HepG2 (cell line): ENCODE measurements around the gene PCSK6. TPM values are rescaled to one million over a fixed set of nuclear protein-coding genes. Genes with fewer than 3 reads are reported as not detected.
A peak's percentile ranks its signal among the peaks of the same experiment; 100 is the strongest.

ENCODE experiments used
- ADNP ChIP-seq: sonication (generic); formaldehyde crosslinking; IDR thresholded peaks from 2 replicates; pipeline ENCODE4 v1.4.0; 2020; ENCODE audit warnings: missing genetic modification reagents
- DMAP1 ChIP-seq: IDR thresholded peaks from 2 replicates; pipeline ENCODE4 v1.6.1; 2016
- GABPA ChIP-seq, 2 experiments: IDR thresholded peaks; 2 replicates each; pipeline ENCODE4 v1.6.1; 2011 to 2016; ENCODE audit warnings: low read depth in 2 of 2, low read length in 1 of 2, missing biosample characterization in 1 of 2, missing genetic modification characterization in 1 of 2
- GATAD2A ChIP-seq: IDR thresholded peaks from 2 replicates; pipeline ENCODE4 v1.6.1; 2016
- NFIC ChIP-seq: IDR thresholded peaks from 2 replicates; pipeline ENCODE4 v1.6.1; 2012; ENCODE audit warnings: mild to moderate bottlenecking, low read length, inconsistent platforms
- NR2F1 ChIP-seq, 2 experiments: fragments of 450-650 bp in 1 of 2; formaldehyde crosslinking in 1 of 2; IDR thresholded peaks; 2 replicates each; pipeline versions ENCODE4 v1.5.0 to v1.6.1; 2016 to 2020; ENCODE audit warnings: mild to moderate bottlenecking in 1 of 2, missing compliant biosample characterization in 1 of 2, missing genetic modification reagents in 1 of 2, moderate library complexity in 1 of 2
- POLR2AphosphoS2 ChIP-seq: IDR thresholded peaks from 2 replicates; pipeline ENCODE4 v1.6.1; 2011; ENCODE audit warnings: low read depth, low read length, improper control_type of control experiment
- RFXAP ChIP-seq: sonication (generic); formaldehyde crosslinking; IDR thresholded peaks from 2 replicates; pipeline ENCODE4 v1.4.0; 2020; ENCODE audit warnings: missing genetic modification reagents, borderline replicate concordance
- ZFP36L1 ChIP-seq: sonication (generic); formaldehyde crosslinking; IDR thresholded peaks from 2 replicates; pipeline ENCODE4 v1.8.0; 2022; ENCODE audit warnings: mild to moderate bottlenecking, missing genetic modification reagents, moderate library complexity
- ZNF788 ChIP-seq: sonication (generic); formaldehyde crosslinking; IDR thresholded peaks from 2 replicates; pipeline ENCODE4 v1.5.0; 2020; ENCODE audit warnings: mild to moderate bottlenecking, missing genetic modification reagents, borderline replicate concordance
- polyA plus RNA-seq, 8 experiments: library from polyadenylated mRNA; depleted of rRNA in 3 of 8; stranded (reverse) in 7 of 8; unstranded in 1 of 8; fragments of >200 nt; fragmentation: Illumina TruSeq in 4 of 8; extraction: Trizol in 4 of 8; gene quantifications; 2 replicates each; pipeline versions ENCODE4 v1.2.1 to v1.2.3, GENCODE V29; 2011 to 2016; ENCODE audit warnings: low read depth in 4 of 8, missing spikeins in 1 of 8, mixed read lengths in 1 of 8; ENCODE audit not compliant: insufficient read depth in 1 of 8
- total RNA-seq, 5 experiments: library from RNA; depleted of rRNA; stranded (reverse); fragments of >200 nt; fragmentation: Illumina TruSeq; extraction: Trizol; gene quantifications; 2 replicates each; pipeline ENCODE4 v1.2.3, GENCODE V29; 2016; ENCODE audit warnings: low read depth in 1 of 5
- TF ChIP-seq, protein P1 (sequence below): IDR thresholded peaks from 2 replicates; pipeline ENCODE4 v1.6.1; 2016; ENCODE audit warnings: missing genetic modification reagents, missing compliant biosample characterization
- TF ChIP-seq, protein P2 (sequence below): sonication (generic); formaldehyde crosslinking; IDR thresholded peaks from 2 replicates; pipeline ENCODE4 v1.8.1; 2023; ENCODE audit warnings: mild to moderate bottlenecking, missing genetic modification reagents
- TF ChIP-seq, protein P3 (sequence below): sonication (generic); formaldehyde crosslinking; IDR thresholded peaks from 2 replicates; pipeline ENCODE4 v1.5.1; 2020; ENCODE audit warnings: missing genetic modification reagents, mild to moderate bottlenecking, borderline replicate concordance
- TF ChIP-seq, protein P4 (sequence below): sonication (generic); formaldehyde crosslinking; IDR thresholded peaks from 2 replicates; pipeline ENCODE4 v1.4.0; 2020; ENCODE audit warnings: missing genetic modification reagents
- TF ChIP-seq, protein P5 (sequence below): sonication (generic); formaldehyde crosslinking; IDR thresholded peaks from 2 replicates; pipeline ENCODE4 v1.8.1; 2023; ENCODE audit warnings: mild to moderate bottlenecking, missing genetic modification reagents
- TF ChIP-seq, protein P6 (sequence below): IDR thresholded peaks from 2 replicates; pipeline ENCODE4 v1.6.1; 2016
- TF ChIP-seq, protein P7 (sequence below): sonication (generic); formaldehyde crosslinking; IDR thresholded peaks from 2 replicates; pipeline ENCODE4 v1.5.0; 2020; ENCODE audit warnings: mild to moderate bottlenecking, missing genetic modification reagents

Gene PCSK6
- total and polyA plus RNA-seq, 2 of the 13 experiments (the other 11 are each of a cell fraction or from before 2014, with no cell fraction given), result 56.5 to 155 TPM

DNA sequence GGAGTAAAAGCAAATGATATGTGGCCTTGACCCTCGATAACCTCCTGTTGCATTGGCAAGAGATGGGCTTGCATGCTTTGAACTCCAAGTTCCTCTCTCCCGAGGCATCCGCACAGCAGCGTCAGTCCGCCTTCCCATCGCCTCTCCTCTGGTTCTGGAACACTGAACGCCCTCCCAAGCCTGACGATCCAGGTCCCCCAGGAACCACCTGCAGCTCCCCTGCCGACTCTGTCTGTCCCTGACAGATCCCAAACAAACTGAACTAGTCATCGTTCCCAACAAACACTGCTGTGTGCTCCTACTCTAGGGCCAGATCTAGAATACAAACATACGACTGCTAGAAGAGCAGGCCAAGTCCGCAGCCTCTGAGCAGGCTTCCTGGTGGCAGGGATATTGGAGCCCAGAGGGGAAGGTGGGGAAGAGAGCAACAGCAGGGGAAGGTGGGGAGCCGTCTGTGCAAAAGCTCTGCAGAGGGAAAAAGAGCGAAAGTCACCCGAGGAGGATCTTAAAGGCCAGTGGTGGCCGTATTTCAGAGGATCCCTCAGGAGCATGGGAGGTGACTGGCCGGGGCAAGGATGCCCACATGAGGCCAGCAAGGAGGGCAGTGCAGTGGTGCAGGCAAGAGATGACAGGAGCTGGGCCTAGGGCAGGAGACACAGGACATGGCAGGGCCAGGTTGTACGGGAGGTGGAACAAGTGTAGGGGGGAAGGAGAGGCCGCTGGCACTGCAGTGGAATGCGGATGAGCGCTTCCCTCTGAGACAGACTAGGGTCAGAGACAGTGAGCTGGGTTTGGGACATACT lies 50.8 kb downstream of the PCSK6 start (continued):
- TF ChIP-seq ADNP (CRISPR knock-in tag), result no peak
- TF ChIP-seq DMAP1 (CRISPR knock-in tag), result no peak
- TF ChIP-seq, protein P1, sequence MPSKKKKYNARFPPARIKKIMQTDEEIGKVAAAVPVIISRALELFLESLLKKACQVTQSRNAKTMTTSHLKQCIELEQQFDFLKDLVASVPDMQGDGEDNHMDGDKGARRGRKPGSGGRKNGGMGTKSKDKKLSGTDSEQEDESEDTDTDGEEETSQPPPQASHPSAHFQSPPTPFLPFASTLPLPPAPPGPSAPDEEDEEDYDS, result peak; percentile 59
- TF ChIP-seq, protein P2, sequence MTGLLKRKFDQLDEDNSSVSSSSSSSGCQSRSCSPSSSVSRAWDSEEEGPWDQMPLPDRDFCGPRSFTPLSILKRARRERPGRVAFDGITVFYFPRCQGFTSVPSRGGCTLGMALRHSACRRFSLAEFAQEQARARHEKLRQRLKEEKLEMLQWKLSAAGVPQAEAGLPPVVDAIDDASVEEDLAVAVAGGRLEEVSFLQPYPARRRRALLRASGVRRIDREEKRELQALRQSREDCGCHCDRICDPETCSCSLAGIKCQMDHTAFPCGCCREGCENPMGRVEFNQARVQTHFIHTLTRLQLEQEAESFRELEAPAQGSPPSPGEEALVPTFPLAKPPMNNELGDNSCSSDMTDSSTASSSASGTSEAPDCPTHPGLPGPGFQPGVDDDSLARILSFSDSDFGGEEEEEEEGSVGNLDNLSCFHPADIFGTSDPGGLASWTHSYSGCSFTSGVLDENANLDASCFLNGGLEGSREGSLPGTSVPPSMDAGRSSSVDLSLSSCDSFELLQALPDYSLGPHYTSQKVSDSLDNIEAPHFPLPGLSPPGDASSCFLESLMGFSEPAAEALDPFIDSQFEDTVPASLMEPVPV (CRISPR knock-in tag), result no peak; the same call in 1 of the 2 replicates
- peak; percentile 86 to 93 for TF ChIP-seq NR2F1 (CRISPR knock-in tag; IDR thresholded peaks at IDR 0.05)
- TF ChIP-seq ZFP36L1 (CRISPR knock-in tag), result no peak
- TF ChIP-seq, protein P3, sequence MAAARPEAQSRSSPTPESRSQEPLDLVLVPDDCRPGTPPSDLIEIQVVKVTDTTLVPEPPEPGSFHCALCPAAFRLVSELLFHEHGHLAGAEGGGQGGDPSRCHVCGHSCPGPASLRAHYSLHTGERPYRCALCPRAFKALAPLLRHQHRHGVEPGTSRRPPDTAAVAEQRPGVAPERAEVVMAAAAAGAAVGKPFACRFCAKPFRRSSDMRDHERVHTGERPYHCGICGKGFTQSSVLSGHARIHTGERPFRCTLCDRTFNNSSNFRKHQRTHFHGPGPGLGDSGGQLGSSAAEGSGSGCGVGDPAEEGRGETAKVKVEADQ (CRISPR knock-in tag), result no peak
- TF ChIP-seq, protein P4, sequence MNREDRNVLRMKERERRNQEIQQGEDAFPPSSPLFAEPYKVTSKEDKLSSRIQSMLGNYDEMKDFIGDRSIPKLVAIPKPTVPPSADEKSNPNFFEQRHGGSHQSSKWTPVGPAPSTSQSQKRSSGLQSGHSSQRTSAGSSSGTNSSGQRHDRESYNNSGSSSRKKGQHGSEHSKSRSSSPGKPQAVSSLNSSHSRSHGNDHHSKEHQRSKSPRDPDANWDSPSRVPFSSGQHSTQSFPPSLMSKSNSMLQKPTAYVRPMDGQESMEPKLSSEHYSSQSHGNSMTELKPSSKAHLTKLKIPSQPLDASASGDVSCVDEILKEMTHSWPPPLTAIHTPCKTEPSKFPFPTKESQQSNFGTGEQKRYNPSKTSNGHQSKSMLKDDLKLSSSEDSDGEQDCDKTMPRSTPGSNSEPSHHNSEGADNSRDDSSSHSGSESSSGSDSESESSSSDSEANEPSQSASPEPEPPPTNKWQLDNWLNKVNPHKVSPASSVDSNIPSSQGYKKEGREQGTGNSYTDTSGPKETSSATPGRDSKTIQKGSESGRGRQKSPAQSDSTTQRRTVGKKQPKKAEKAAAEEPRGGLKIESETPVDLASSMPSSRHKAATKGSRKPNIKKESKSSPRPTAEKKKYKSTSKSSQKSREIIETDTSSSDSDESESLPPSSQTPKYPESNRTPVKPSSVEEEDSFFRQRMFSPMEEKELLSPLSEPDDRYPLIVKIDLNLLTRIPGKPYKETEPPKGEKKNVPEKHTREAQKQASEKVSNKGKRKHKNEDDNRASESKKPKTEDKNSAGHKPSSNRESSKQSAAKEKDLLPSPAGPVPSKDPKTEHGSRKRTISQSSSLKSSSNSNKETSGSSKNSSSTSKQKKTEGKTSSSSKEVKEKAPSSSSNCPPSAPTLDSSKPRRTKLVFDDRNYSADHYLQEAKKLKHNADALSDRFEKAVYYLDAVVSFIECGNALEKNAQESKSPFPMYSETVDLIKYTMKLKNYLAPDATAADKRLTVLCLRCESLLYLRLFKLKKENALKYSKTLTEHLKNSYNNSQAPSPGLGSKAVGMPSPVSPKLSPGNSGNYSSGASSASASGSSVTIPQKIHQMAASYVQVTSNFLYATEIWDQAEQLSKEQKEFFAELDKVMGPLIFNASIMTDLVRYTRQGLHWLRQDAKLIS (CRISPR knock-in tag), result no peak
- no peak for TF ChIP-seq GABPA (IDR thresholded peaks at IDR 0.05; ENCODE audit: low read depth, low read length)
- TF ChIP-seq GABPA (CRISPR knock-in tag; IDR thresholded peaks at IDR 0.05; ENCODE audit: low read depth), result no peak
- TF ChIP-seq NFIC, result no peak; the same call in 1 of the 2 replicates
- TF ChIP-seq, protein P5, sequence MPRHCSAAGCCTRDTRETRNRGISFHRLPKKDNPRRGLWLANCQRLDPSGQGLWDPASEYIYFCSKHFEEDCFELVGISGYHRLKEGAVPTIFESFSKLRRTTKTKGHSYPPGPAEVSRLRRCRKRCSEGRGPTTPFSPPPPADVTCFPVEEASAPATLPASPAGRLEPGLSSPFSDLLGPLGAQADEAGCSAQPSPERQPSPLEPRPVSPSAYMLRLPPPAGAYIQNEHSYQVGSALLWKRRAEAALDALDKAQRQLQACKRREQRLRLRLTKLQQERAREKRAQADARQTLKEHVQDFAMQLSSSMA (CRISPR knock-in tag), result no peak
- peak; percentile 92 for TF ChIP-seq GATAD2A (CRISPR knock-in tag)
- peak; percentile 45; the same call in 1 of the 2 replicates for TF ChIP-seq RFXAP (CRISPR knock-in tag)
- TF ChIP-seq, protein P6, sequence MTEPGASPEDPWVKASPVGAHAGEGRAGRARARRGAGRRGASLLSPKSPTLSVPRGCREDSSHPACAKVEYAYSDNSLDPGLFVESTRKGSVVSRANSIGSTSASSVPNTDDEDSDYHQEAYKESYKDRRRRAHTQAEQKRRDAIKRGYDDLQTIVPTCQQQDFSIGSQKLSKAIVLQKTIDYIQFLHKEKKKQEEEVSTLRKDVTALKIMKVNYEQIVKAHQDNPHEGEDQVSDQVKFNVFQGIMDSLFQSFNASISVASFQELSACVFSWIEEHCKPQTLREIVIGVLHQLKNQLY (CRISPR knock-in tag), result no peak
- TF ChIP-seq, protein P7, sequence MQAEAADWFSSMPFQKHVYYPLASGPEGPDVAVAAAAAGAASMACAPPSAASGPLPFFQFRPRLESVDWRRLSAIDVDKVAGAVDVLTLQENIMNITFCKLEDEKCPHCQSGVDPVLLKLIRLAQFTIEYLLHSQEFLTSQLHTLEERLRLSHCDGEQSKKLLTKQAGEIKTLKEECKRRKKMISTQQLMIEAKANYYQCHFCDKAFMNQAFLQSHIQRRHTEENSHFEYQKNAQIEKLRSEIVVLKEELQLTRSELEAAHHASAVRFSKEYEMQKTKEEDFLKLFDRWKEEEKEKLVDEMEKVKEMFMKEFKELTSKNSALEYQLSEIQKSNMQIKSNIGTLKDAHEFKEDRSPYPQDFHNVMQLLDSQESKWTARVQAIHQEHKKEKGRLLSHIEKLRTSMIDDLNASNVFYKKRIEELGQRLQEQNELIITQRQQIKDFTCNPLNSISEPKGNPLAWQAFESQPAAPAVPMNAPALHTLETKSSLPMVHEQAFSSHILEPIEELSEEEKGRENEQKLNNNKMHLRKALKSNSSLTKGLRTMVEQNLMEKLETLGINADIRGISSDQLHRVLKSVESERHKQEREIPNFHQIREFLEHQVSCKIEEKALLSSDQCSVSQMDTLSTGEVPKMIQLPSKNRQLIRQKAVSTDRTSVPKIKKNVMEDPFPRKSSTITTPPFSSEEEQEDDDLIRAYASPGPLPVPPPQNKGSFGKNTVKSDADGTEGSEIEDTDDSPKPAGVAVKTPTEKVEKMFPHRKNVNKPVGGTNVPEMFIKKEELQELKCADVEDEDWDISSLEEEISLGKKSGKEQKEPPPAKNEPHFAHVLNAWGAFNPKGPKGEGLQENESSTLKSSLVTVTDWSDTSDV (CRISPR knock-in tag), result no peak
- peak; percentile 82; the same call in 1 of the 2 replicates for TF ChIP-seq ZNF788 (CRISPR knock-in tag)
- no peak for TF ChIP-seq POLR2AphosphoS2
